Left renal cortex interstitium (tissue), 4 donors: Measurements from ENCODE around the gene PRL. TPM values are rescaled to one million over a fixed set of nuclear protein-coding genes. Genes with fewer than 3 reads are reported as not detected.

Experiments
- DNase-seq, 4 donors: peaks; one replicate each; pipeline ENCODE4 v3.0.0-alpha.2; 2013; ENCODE audit warnings: low read depth in 4 of 4, low spot score in 2 of 4, missing footprints in 1 of 4
- polyA plus RNA-seq, 4 donors: library from polyadenylated mRNA; unstranded; fragments of 120-200 nt; gene quantifications; one replicate each; pipeline ENCODE4 v1.2.1, GENCODE V29; 2013; ENCODE audit not compliant: insufficient read length in 4 of 4

The PRL gene
- not detected for polyA plus RNA-seq

DNA sequence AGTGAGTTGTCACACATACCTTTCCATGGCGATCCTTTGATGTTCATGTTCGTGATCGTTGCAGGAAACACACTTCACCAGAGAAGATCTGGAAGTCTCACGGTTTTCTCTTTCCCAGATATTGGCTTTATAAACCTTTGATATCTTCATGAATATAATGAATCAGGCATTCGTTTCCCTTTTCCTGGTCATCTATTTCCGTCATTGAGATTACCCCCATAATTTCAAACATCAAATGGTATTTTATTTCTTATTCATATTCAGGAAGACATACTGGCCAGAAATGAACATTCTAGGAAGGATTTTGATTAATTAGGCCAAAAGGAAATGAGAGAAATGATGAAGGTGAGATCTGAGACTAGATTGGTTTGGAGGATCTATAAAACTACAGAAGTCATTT, at the start of gene PRL:
TSS of gene PRL (minus strand) at position 101 of the 400 bp plus-strand sequence. CDS start at position 47, 54 bp downstream.
- no peak for DNase-seq

DNA sequence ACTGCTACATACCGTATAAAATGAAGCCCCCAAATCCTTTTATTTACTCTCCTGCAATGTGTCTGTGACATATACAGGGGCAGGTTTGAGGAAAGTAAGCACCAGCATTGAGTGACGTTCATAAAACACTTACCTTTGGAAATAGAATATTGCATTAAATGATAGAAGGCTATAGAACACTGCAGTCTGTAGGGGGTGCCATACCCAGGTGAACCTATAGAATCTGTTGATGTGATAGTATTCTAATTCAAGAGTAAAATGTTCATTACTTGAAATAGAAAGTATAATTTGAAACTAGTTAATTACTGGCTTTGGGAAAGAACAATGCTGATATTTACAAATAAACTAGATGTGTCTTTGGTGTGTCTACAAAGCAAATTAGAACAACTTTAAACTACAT, 47.0 kb upstream of the PRL start:
- no peak for DNase-seq

- DNase-seq, result no peak
Measured at GRCh38 chr6:22334778-22335177, 37.9 kb upstream of the PRL start.

DNA sequence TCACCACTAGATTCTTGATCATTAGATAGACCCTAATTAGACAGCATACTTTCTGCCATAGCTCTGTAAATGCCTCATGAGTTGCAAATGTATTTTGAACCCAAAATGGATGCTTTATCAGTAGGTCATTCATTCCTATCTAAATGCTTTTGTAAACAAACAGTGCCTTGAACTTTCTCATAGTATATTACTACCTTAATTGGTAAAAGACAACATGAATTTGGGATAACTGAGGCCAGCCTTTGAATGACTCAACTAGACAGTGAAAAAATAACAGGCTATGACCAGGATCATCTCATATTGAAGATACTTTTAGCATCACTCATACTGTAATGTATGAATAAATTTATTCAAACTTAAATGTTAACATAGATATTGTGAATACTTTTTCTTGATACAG, 37.0 kb upstream of the PRL start:
- no peak for DNase-seq

- no peak for DNase-seq
Measured at GRCh38 chr6:22332711-22333110, 35.9 kb upstream of the PRL start.

DNA sequence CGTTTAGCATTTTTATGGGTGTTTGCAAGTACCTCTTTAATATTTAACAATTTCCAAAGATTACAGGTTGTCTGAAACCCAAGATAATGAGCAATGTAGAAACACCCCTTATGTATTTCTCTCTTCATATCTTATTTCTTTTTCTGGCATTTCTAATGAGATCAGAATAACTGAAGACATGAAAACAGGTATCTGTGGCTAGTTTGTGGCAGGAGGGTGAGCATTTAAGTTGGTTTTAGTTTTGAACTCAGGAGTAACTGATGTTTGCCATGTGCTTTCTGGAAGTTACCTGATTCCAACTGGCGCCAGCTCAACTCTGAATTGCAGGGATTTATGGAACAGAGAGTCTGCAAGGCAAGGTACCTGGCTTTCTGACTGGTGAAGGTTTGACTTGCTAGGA, 35.4 kb upstream of the PRL start:
- DNase-seq, result no peak

DNA sequence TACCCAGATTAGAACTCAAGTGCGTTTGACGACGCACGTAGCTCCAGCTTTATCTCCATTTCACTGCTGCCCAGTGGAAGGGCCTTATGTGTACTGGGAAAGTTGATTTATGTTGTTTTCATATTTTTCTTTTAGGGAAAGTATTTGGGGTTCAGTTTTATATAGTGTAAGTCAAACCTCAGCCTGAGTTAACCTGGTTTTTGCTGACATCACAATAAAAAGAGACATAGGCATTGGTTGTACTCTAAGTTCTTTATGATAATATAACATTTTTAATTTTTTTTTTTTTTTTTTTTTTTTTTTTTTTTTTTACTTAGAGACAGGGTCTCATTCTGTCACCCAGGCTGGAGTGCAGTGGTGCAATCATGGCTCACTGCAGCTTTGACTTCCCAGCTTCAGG, 34.1 kb upstream of the PRL start:
- no peak for DNase-seq

- no peak for DNase-seq
Measured at GRCh38 chr6:22328474-22328873, 31.6 kb upstream of the PRL start.

DNA sequence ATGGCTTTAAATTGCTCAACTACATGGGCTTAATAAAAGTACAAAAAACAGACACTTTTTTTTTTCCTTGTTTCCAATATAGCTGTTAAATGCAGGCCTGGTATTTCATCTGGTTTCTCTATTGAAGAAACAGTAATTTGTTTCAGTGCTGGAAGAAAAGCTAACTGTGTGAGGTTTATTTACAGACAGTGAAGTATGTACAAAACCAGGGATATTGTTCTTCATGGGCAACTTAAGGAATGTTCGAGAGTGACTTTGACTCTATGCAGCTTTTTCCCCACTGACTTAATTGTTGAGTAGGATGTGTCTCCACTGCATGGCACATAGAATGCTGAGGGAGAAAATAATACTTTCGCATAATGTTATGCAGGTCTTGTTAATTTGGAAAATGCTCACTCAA, 31.0 kb upstream of the PRL start:
- DNase-seq, result no peak

GRCh38 chr6:22326500-22326899, 29.7 kb upstream of the PRL start:
- DNase-seq, result no peak

- no peak for DNase-seq
Measured at GRCh38 chr6:22325481-22325880, 28.6 kb upstream of the PRL start.

DNA sequence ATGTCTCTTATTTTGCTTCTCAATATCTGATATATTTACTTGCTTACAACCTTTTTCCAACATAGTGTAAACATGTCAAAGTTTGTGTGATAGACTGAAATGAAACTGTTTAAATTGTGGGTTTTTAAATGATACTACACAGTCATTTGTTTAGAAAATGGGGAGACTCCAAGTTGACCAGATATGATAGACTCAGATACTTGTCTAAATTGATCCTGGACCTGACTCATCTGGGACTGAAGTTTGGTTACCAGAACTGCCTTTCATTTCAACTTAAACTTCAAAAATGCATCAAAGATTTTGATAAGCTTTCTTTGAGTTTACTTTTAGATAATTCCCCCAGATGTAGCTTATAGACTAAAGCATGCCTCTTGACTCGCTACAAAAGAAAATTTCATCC, 27.0 kb upstream of the PRL start:
- no peak for DNase-seq

DNA sequence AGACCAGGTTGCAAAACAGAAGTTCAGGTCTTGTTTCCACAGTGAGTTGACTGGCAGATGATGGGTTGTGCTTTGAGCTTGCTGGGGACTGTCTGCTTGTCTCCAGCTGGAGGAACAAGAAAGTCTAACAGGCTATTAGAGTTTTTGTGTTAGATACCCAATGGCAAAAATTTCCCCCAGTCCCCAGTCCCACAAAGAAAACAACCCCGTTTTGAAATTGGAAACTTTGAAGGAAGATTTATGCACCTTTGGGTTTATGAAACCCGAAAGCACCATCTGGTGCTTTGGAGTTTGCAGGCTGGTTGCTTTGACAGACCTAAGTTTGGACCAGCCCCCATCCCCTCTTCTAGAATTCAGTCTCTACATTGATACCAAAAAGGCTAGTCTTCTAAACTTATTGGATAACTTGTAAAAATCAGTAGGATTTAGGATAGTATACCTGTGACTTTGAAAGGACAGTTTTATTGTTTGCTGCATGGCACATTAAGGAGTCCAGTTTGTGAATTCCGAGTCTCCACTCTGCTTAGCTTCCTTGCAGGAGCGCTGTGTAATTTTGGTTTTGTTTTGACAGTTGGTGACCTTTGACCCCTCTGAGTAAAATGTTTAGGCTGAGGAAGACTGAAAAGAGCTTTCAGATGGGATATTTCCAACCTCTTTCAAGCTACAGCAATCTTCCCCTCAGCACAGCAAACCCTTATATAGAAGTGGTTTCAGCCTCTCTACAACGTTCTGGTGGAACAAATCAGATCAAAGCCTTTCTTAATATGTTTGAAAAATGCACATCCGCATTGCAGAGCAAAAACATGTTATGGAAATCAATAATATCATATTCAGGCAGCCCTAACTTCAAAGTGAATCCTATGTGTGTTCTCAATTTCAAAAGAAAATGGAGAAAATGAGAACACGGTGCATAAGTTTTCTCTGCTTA, 25.5 kb upstream of the PRL start:
- DNase-seq, result peak in 1 of 4 donors; percentile 63

DNA sequence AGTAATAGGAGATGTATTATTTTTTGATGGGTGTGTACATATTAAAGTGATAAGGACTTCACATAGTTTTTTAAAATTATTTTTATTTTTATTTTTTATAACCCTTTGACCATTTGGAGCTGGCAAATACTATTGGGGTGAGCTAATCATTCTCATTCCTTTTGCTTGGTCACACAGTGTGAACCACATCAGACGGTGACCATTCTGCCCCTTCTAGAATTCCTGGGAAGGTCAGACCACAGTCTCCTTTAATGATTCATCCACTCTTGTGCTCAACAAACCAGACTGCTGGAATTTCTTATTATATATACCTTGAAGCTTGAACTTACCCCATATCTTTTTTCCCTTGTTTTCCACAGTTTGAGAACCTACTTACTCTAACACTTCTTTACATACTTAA, 23.9 kb upstream of the PRL start:
- DNase-seq, result no peak

DNA sequence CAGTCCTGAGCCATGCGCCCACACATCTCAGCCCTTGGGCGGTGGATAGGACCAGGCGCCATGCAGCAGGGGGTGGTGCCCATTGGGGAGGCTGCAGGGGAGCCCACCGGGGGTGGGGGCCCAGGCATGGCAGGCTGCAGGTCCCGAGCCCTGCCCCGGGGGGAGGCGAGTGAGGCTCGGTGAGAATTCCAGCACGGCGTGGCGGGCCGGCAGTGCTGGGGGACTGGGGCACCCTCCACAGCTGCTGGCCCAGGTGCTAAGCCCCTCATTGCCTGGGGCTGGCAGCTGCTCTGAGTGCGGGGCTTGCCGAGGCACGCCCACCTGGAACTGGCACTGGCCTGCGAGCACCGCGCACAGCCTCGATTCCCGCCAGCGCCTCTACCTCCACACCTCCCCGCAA, 21.6 kb upstream of the PRL start:
- no peak for DNase-seq

DNA sequence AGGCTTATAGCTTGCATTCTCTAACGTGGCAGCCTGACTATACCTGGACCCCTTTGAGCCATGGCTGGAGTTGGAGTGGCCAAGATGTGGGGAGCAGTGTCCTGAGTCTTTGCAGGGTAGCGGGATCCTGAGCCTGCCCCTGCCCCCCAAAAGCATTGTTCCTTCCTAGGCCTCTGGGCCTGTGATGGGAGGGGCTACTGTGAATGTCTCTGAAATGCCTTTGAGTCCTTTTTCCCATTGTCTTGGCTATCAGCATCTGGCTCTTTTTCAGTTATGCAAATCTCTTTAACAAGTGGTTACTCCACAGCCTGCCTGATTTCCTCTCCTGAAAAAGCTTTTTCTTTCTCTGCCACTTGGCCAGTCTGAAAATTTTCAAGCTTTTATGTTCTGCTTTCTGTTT, 17.0 kb upstream of the PRL start:
- no peak for DNase-seq

DNA sequence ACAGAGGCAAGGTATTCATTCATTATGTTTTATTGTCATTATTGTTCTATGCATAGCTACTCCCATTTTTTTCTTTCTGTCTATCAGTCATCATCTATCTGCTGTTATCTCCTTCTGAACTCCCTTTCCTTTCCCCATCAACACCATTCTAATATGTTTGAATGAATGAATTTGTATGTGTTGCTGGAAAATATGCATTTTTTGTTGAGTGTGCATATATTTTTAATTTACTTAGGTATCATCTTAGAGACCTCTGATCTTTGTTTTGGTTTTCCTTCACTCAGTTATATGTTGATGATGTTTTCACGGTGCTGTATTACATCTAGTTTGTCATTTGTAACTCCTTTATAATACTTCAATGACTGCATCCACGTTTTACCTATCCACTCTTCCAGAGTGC, 12.1 kb upstream of the PRL start:
- no peak for DNase-seq

DNA sequence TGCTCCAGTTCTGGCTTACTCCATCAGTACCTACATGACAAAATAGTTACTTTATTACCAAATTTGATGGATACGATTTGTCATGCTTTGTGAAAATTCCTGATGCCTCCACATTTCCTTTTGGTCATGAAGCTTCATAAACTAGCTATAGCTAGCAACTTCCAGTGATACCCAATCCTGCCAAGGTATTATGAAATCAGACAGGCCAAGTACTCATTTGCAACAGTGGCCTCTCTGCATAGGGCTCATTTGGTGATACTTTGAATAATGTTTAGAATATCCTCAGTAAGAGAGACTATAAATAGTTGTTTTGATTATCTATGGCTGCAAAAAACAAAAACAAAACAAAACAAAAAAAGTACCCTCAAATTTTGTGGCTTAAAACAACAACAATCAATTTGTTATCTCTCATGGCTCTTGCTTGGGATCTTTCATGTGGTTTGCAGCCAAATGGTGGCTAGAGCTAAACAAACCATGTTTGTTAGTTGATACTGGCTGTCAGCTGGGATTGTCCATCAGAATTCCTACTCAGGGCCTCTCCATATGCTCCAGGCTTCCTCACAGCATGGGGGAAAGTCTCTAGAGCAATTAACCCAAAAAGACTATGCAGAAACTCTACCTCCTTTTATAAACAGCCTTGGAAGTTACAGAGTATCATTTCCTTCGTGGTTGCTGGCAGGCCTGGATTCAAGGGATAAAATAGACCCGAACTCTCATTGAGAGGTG, 10.1 kb upstream of the PRL start:
- no peak for DNase-seq

- no peak for DNase-seq
Measured at GRCh38 chr6:22302838-22303237, 6.0 kb upstream of the PRL start.

GRCh38 chr6:22300273-22300998, 3.6 kb upstream of the PRL start:
- no peak for DNase-seq

GRCh38 chr6:22298475-22298890, 1.6 kb upstream of the PRL start:
- no peak for DNase-seq
